BJ (cell line): ENCODE results near the gene PPP1R9B. TPM values are rescaled to one million over a fixed set of nuclear protein-coding genes. Genes with fewer than 3 reads are reported as not detected.

ENCODE experiments used
- CTCF ChIA-PET: fragments of 350-600 bp; formaldehyde crosslinking; extraction: SDS; loops from one replicate; lab custom pipeline; 2021; ENCODE audit warnings: antibody characterized with exemption, inconsistent platforms; lab: Yijun Ruan, JAX
- POLR2A ChIA-PET: fragments of 300-600 bp; sonication (Branson Sonifier 250); formaldehyde crosslinking; extraction: SDS; loops from one replicate; lab custom pipeline; 2021; ENCODE audit warnings: antibody characterized with exemption; lab: Charles Lee
- DNase-seq: peaks from one replicate; pipeline ENCODE4 v3.0.0-alpha.2; 2011; ENCODE audit warnings: low read depth
- H3K27me3 ChIP-seq: 2 replicates; pipeline ENCODE4 v1.6.0; 2011; ENCODE audit warnings: low read length; ENCODE audit not compliant: control insufficient read depth, insufficient read depth
- H3K36me3 ChIP-seq: 2 replicates; pipeline ENCODE4 v1.5.1; 2011; ENCODE audit warnings: low read length; ENCODE audit not compliant: control insufficient read depth, insufficient read depth
- H3K4me3 ChIP-seq: 2 replicates; pipeline ENCODE4 v1.5.1; 2011; ENCODE audit warnings: low read depth, mild to moderate bottlenecking, control low read depth, low read length
- polyA plus RNA-seq: library from polyadenylated mRNA; depleted of rRNA; stranded (reverse); fragments of >200 nt; gene quantifications from 2 replicates; pipeline ENCODE4 v1.2.3, GENCODE V29; 2011
- TF ChIP-seq, protein P1 (sequence below): IDR thresholded peaks from 2 replicates; pipeline ENCODE4 v1.5.1; 2011; ENCODE audit warnings: low read depth, mild to moderate bottlenecking, control low read depth, inconsistent platforms, low read length, moderate library complexity; ENCODE audit not compliant: insufficient read depth

PPP1R9B gene
- polyA plus RNA-seq, 1 experiment = 17.2 TPM

DNA sequence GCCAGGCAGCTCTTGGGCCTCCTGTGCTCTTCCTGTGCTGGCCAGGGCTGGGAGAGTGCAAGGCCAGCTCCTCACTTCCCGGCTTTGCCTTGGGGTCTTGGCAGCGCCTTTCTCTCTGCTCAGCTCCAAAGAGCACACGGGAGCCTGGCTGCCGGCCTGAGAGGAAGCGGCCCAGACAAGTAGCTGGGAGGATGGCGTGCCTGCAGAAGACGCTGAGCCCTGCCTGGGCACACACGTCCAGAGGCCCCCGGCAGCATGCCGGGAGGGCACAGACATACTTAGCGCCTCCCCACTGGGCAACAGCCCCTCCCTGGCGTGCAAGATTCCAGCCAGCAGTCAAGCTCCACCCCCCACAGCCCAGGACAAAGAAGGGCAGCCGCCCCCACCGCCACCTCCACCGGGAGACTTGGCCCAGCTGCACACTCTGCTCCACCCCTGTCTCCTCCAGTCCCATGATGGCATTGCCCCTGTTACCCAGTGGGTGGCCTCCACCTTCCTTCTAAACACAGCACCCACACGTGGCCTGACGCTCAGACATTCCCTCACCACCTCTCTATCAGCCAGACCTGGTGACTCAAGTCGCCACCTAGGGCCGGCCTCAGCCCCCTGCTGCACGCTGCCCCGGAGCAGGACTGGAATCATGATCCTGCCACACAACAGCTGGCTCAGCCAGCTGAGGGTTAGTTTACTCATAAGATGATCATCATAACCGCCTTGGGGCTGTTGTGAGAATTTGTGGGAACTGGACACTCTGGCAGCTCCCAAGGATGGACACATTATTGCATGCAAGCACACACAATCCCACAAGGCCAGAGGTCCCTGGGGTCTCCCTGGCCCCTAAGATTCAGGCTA is 27.7 kb upstream of the PPP1R9B start:
- DNase-seq = peak; percentile 93
- Histone ChIP-seq H3K27me3 (no peaks in the 10 kb centered on the region), H3K4me3 (no peak overlapping the region), H3K36me3 (peaks cover 4% of the 10 kb centered on the region; the same call in 1 of the 2 replicates)
- ChIA-PET CTCF (interaction anchor here (0.5 to 4.0 kb wide), 21 partner anchors 9 to 138 kb away, joined by 3 to 112 read pairs (median 5); partner anchors contain the start of genes COL1A1, PPP1R9B, SGCA and TMEM92), POLR2A (interaction anchor here (0.6 to 3.4 kb wide), 11 partner anchors 13 to 114 kb away, joined by 3 to 34 read pairs (median 4); partner anchors contain the start of gene COL1A1)
- TF ChIP-seq, protein P1, sequence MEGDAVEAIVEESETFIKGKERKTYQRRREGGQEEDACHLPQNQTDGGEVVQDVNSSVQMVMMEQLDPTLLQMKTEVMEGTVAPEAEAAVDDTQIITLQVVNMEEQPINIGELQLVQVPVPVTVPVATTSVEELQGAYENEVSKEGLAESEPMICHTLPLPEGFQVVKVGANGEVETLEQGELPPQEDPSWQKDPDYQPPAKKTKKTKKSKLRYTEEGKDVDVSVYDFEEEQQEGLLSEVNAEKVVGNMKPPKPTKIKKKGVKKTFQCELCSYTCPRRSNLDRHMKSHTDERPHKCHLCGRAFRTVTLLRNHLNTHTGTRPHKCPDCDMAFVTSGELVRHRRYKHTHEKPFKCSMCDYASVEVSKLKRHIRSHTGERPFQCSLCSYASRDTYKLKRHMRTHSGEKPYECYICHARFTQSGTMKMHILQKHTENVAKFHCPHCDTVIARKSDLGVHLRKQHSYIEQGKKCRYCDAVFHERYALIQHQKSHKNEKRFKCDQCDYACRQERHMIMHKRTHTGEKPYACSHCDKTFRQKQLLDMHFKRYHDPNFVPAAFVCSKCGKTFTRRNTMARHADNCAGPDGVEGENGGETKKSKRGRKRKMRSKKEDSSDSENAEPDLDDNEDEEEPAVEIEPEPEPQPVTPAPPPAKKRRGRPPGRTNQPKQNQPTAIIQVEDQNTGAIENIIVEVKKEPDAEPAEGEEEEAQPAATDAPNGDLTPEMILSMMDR = peak; percentile 69

GRCh38 chr17:50177476-50177875 is 27.0 kb upstream of the PPP1R9B start:
- no peaks in the 10 kb centered on the region for H3K27me3 ChIP-seq
- DNase-seq = no peak
- no peak overlapping the region for H3K4me3 ChIP-seq
- ChIA-PET CTCF (interaction anchor here (0.5 to 4.0 kb wide), 15 partner anchors 8 to 139 kb away, joined by 3 to 112 read pairs (median 7); partner anchors contain the start of genes COL1A1, PPP1R9B, SGCA and TMEM92), POLR2A (interaction anchor here (1.2 to 3.4 kb wide), 6 partner anchors 14 to 93 kb away, joined by 3 to 34 read pairs (median 4); partner anchors contain the start of gene COL1A1)
- TF ChIP-seq, protein P1 = no peak
- H3K36me3 ChIP-seq = peaks cover 4% of the 10 kb centered on the region; the same call in 1 of the 2 replicates

- DNase-seq = no peak
- POLR2A ChIA-PET = interaction anchor here (0.5 to 3.4 kb wide), 4 partner anchors 21 to 34 kb away, joined by 4 to 34 read pairs (median 4); partner anchors contain the start of gene COL1A1
- peaks cover 4% of the 10 kb centered on the region; the same call in 1 of the 2 replicates for H3K36me3 ChIP-seq
- CTCF ChIA-PET = interaction anchor here (0.6 to 4.0 kb wide), 11 partner anchors 7 to 139 kb away, joined by 3 to 112 read pairs (median 16); partner anchors contain the start of genes COL1A1 and TMEM92
- H3K4me3 ChIP-seq = no peak overlapping the region
- no peaks in the 10 kb centered on the region for H3K27me3 ChIP-seq
- TF ChIP-seq, protein P1 = no peak
Measured at GRCh38 chr17:50176559-50177357, 26.3 kb upstream of the PPP1R9B start.

DNA sequence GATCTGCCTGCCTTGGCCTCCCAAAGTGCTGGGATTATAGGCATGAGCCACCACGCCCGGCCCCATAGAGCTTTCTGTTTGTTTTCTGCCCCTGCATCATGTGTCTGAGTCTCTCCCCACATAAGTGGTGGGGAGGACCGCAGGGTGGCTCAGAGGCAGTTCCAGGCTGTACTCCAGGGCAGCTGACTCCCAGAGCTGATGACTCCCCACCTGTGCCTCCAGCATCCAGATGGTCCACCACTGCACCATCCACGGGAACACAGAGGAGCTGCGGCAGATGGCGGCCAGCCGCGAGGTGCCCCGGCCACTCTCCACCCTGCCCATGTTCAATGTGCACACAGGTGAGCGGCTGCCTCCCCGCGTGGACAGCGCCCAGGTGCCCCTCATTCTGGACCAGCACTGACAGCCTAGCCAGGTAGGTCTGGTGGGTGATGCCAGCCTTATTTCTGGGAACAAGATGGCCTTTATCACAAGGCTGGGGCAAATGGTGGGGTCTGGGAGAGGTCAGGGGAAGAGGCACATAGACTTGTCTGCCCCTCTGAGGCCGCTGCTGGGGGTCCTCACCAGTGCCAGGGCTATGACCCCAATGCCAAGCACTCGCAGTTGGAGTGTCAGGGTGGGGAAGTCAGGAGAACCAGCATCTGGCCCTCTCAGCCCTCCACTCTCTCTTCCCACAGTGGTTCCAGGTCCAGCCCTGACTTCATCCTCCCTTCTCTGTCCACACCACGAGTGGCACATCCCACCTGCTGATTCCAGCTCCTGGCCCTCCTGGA is 24.7 kb upstream of the PPP1R9B start:
- TF ChIP-seq, protein P1 = no peak
- ChIA-PET POLR2A (no interaction called here), CTCF (interaction anchor here (1.0 to 8.5 kb wide), 4 partner anchors 14 to 99 kb away, joined by 3 to 146 read pairs (median 58); partner anchors contain the start of genes PPP1R9B and TMEM92)
- Histone ChIP-seq H3K27me3 (no peaks in the 10 kb centered on the region), H3K4me3 (no peak overlapping the region), H3K36me3 (peaks cover 4% of the 10 kb centered on the region; the same call in 1 of the 2 replicates)
- DNase-seq = no peak
